Measurements from ENCODE around the gene HES1. TPM values are rescaled to one million over a fixed set of nuclear protein-coding genes. Genes with fewer than 3 reads are reported as not detected.

The HES1 gene
- total and polyA plus RNA-seq, 10 of the 15 experiments (the other 5 are each of a cell fraction or from before 2014, with no cell fraction given): 0.46 to 5.3 (median 2.3) TPM

- Histone ChIP-seq H3K79me2 (ENCODE audit: control insufficient read depth, insufficient read depth, low read length) (no peaks in the 10 kb centered on the region), H3K36me3 (ENCODE audit: control insufficient read depth in 2 of 2, insufficient read depth in 2 of 2, low read length in 1 of 2) (no peaks in the 10 kb centered on the region), H3K27me3 (replicated peaks in 1 of 2; ENCODE audit: control insufficient read depth in 2 of 2, insufficient read depth in 2 of 2, low read length in 1 of 2) (peaks cover 3% of the 10 kb centered on the region in 2 experiments; a peak in 3 of 4 replicates), H4K20me1 (ENCODE audit: control insufficient read depth, insufficient read depth) (no peaks in the 10 kb centered on the region), H3K4me1 (ENCODE audit: control insufficient read depth, insufficient read depth, low read length) (peaks cover 24% of the 10 kb centered on the region), H3K4me2 (ENCODE audit: control insufficient read depth, insufficient read depth) (peak overlapping the region; percentile 94), H3K4me3 (peak overlapping the region; percentile 61), H3K9me3 (replicated peaks; ENCODE audit: control insufficient read depth, insufficient read depth, low read length) (peaks cover 4% of the 10 kb centered on the region; the same call in 2 of the 3 replicates), H3K27ac (ENCODE audit: control insufficient read depth, insufficient read depth) (no peak overlapping the region), H2AFZ (ENCODE audit: control insufficient read depth, low read depth, low read length) (peak overlapping the region; percentile 46; the same call in 1 of the 2 replicates), H3K9ac (ENCODE audit: control insufficient read depth, insufficient read depth, low read length) (peak overlapping the region; percentile 36; the same call in 1 of the 2 replicates)
- FAIRE-seq: no peak
- CTCF ChIA-PET: interaction anchor here (0.8 to 1.6 kb wide), 3 partner anchors 8 to 471 kb away, joined by 3 to 5 read pairs (median 3); no protein-coding TSS in a partner anchor
- RAD21 ChIA-PET (ENCODE audit: unreplicated experiment): interaction anchor here (1.0 to 1.5 kb wide), 4 partner anchors 77 to 178 kb away, joined by 3 to 4 read pairs (median 4); no protein-coding TSS in a partner anchor
- no peak for DNase-seq (ENCODE audit: low read depth, low spot score)
- intact Hi-C loops (cut with micrococcal nuclease; ENCODE audit: unreplicated experiment): loop anchor here (1.0 to 5.0 kb wide), 2 partner anchors 65 to 468 kb away; no protein-coding TSS in a partner anchor
- 0% methylated on average over 4 of the region's 4 CpGs for WGBS (ENCODE audit: insufficient coverage, insufficient replicate concordance, low lambda C conversion rate, missing lambda C conversion rate)
- no peak for ATAC-seq
- no peak for TF ChIP-seq BRCA1 (IDR thresholded peaks at IDR 0.05; ENCODE audit: low read depth, low read length)
- TF ChIP-seq ZZZ3 (IDR thresholded peaks at IDR 0.05; ENCODE audit: control insufficient read depth, insufficient read length, low read depth): no peak
- TF ChIP-seq JUND (IDR thresholded peaks at IDR 0.05; ENCODE audit: low read depth, low read length): no peak
- no peak for TF ChIP-seq FOXM1 (IDR thresholded peaks at IDR 0.05; ENCODE audit: low read depth, low read length)
- TF ChIP-seq CBX3 (IDR thresholded peaks at IDR 0.05; ENCODE audit: borderline replicate concordance, low read depth): no peak
- no peak for TF ChIP-seq ZNF384 (IDR thresholded peaks at IDR 0.05; ENCODE audit: borderline replicate concordance, low read depth, low read length)
- TF ChIP-seq IRF5 (IDR thresholded peaks at IDR 0.05; ENCODE audit: borderline replicate concordance): no peak
- TF ChIP-seq NFXL1 (IDR thresholded peaks at IDR 0.05; ENCODE audit: borderline replicate concordance): no peak
- no peak for TF ChIP-seq LARP7 (IDR thresholded peaks at IDR 0.05)
- BruUV-seq (replicated peaks): no TSS peak
- SMC1A ChIA-PET (ENCODE audit: uncharacterized antibody, unreplicated experiment): interaction anchor here (1.2 to 2.1 kb wide), 4 partner anchors 34 to 448 kb away, joined by 3 to 6 read pairs (median 4); no protein-coding TSS in a partner anchor
- in situ Hi-C loops (cut with MboI): loop anchor here (5.0 to 10.0 kb wide), 2 partner anchors 172 to 351 kb away; no protein-coding TSS in a partner anchor
- POLR2A ChIA-PET: interaction anchor here (0.6 kb wide), 1 partner anchor 31 kb away, joined by 3 read pairs; no protein-coding TSS in a partner anchor
Observed at GRCh38 chr3:194135516-194135805, 487 bp upstream of the HES1 start.

Data from GM12878 (cell line).